H9 (cell line): ENCODE results near the gene BOLA2B. TPM values are rescaled to one million over a fixed set of nuclear protein-coding genes. Genes with fewer than 3 reads are reported as not detected.

Experiments
- DNase-seq: peaks from one replicate; pipeline ENCODE4 v3.0.0-alpha.2; 2017
- H2AFZ ChIP-seq: one replicate; pipeline ENCODE4 v1.6.1; 2013; ENCODE audit warnings: mild to moderate bottlenecking, low read length, control low read depth, moderate library complexity
- H2AK5ac ChIP-seq: 2 replicates; pipeline ENCODE4 v1.6.1; 2013; ENCODE audit warnings: low read length, control low read depth, mixed read lengths; ENCODE audit not compliant: insufficient read length
- H2BK120ac ChIP-seq: one replicate; pipeline ENCODE4 v1.6.1; 2013; ENCODE audit warnings: low read depth, mild to moderate bottlenecking, low read length, control low read depth, inconsistent platforms; ENCODE audit not compliant: poor library complexity, severe bottlenecking
- H2BK12ac ChIP-seq: 2 replicates; pipeline ENCODE4 v1.6.1; 2013; ENCODE audit warnings: low read length, control low read depth, mixed read lengths, low read depth; ENCODE audit not compliant: insufficient read length
- H2BK15ac ChIP-seq: 2 replicates; pipeline ENCODE4 v1.6.1; 2013; ENCODE audit warnings: low read depth, low read length, control low read depth
- H2BK20ac ChIP-seq: one replicate; pipeline ENCODE4 v1.6.1; 2013; ENCODE audit warnings: low read depth, mild to moderate bottlenecking, low read length, control low read depth, inconsistent platforms; ENCODE audit not compliant: poor library complexity, severe bottlenecking
- H2BK5ac ChIP-seq: 2 replicates; pipeline ENCODE4 v1.6.1; 2013; ENCODE audit warnings: low read length, control low read depth, mixed read lengths; ENCODE audit not compliant: insufficient read length
- H3K14ac ChIP-seq: 2 replicates; pipeline ENCODE4 v1.6.1; 2013; ENCODE audit warnings: low read length, control low read depth; ENCODE audit not compliant: insufficient read depth
- H3K18ac ChIP-seq: 2 replicates; pipeline ENCODE4 v1.6.1; 2013; ENCODE audit warnings: low read depth, mild to moderate bottlenecking, mixed read lengths, low read length, control low read depth; ENCODE audit not compliant: insufficient read length
- H3K23ac ChIP-seq: 2 replicates; pipeline ENCODE4 v1.6.1; 2013; ENCODE audit warnings: low read length, control low read depth, mixed read lengths, low read depth; ENCODE audit not compliant: insufficient read length
- H3K23me2 ChIP-seq: 2 replicates; pipeline ENCODE4 v1.6.1; 2013; ENCODE audit warnings: low read depth, mild to moderate bottlenecking, mixed read lengths, low read length, control low read depth; ENCODE audit not compliant: insufficient read length, poor library complexity, severe bottlenecking
- H3K27ac ChIP-seq: 2 replicates; pipeline ENCODE4 v1.5.1; 2013; ENCODE audit warnings: low read length, control low read depth, mixed read lengths, low read depth; ENCODE audit not compliant: insufficient read length
- H3K27me3 ChIP-seq: 2 replicates; pipeline ENCODE4 v1.6.1; 2013; ENCODE audit warnings: low read length, control low read depth, inconsistent platforms; ENCODE audit not compliant: insufficient read depth
- H3K4ac ChIP-seq: 2 replicates; pipeline ENCODE4 v1.6.1; 2013; ENCODE audit warnings: low read depth, mild to moderate bottlenecking, control low read depth, inconsistent platforms, low read length, moderate library complexity
- H3K4me1 ChIP-seq: 2 replicates; pipeline ENCODE4 v1.6.1; 2013; ENCODE audit warnings: low read length, control low read depth, inconsistent platforms; ENCODE audit not compliant: insufficient read depth
- H3K4me2 ChIP-seq: 2 replicates; pipeline ENCODE4 v1.6.1; 2013; ENCODE audit warnings: low read length, control low read depth, mixed read lengths; ENCODE audit not compliant: insufficient read length, insufficient read depth
- H3K56ac ChIP-seq: 2 replicates; pipeline ENCODE4 v1.6.1; 2013; ENCODE audit warnings: low read depth, mild to moderate bottlenecking, mixed read lengths, low read length, control low read depth; ENCODE audit not compliant: insufficient read length
- H3K79me1 ChIP-seq: 2 replicates; pipeline ENCODE4 v1.6.1; 2013; ENCODE audit warnings: low read depth, mild to moderate bottlenecking, moderate library complexity, low read length, control low read depth, inconsistent platforms; ENCODE audit not compliant: insufficient read depth, poor library complexity, severe bottlenecking
- H3K79me2 ChIP-seq: 2 replicates; pipeline ENCODE4 v1.6.1; 2013; ENCODE audit warnings: low read length, control low read depth, inconsistent platforms; ENCODE audit not compliant: insufficient read depth
- H3K9ac ChIP-seq: 2 replicates; pipeline ENCODE4 v1.6.1; 2013; ENCODE audit warnings: low read length, control low read depth, mixed read lengths; ENCODE audit not compliant: insufficient read length; ENCODE audit errors: extremely low read depth
- H3K9me3 ChIP-seq: one replicate; pipeline ENCODE4 v1.6.1; 2013; ENCODE audit warnings: low read depth, low read length, inconsistent platforms; ENCODE audit not compliant: control insufficient read depth
- H3T11ph ChIP-seq: one replicate; pipeline ENCODE4 v1.6.1; 2013; ENCODE audit warnings: mild to moderate bottlenecking, low read length, control low read depth, inconsistent platforms
- H4K20me1 ChIP-seq: one replicate; pipeline ENCODE4 v1.6.1; 2013; ENCODE audit not compliant: control insufficient read depth, insufficient read length, insufficient read depth
- H4K5ac ChIP-seq: 2 replicates; pipeline ENCODE4 v1.6.1; 2013; ENCODE audit warnings: low read depth, mild to moderate bottlenecking, mixed read lengths, low read length, control low read depth; ENCODE audit not compliant: insufficient read length
- H4K8ac ChIP-seq: replicated peaks from 2 replicates; pipeline ENCODE4 v1.6.1; 2013; ENCODE audit warnings: low read length, control low read depth, mixed read lengths, low read depth; ENCODE audit not compliant: insufficient read length
- H4K91ac ChIP-seq: 2 replicates; pipeline ENCODE4 v1.6.1; 2013; ENCODE audit warnings: low read depth, mild to moderate bottlenecking, moderate library complexity, mixed read lengths, low read length, control low read depth; ENCODE audit not compliant: insufficient read length
- H3K27ac Mint-ChIP-seq, 3 experiments: 2 replicates in 2 of 3; 3 replicates in 1 of 3; pipeline ENCODE4 v1.8.0; 2020 to 2021; ENCODE audit warnings: mixed read lengths in 3 of 3, mild to moderate bottlenecking in 1 of 3, moderate library complexity in 1 of 3
- H3K27me3 Mint-ChIP-seq: 2 replicates; pipeline ENCODE4 v1.8.0; 2021; ENCODE audit warnings: low read depth, mild to moderate bottlenecking, moderate library complexity, mixed read lengths
- H3K36me3 Mint-ChIP-seq, 3 experiments: 2 replicates in 2 of 3; 3 replicates in 1 of 3; pipeline ENCODE4 v1.8.0; 2020 to 2021; ENCODE audit warnings: low read depth in 3 of 3, mixed read lengths in 3 of 3; ENCODE audit not compliant: insufficient read depth in 1 of 3
- H3K4me1 Mint-ChIP-seq, 2 experiments: 2 replicates each; pipeline ENCODE4 v1.8.0; 2020; ENCODE audit warnings: mixed read lengths in 2 of 2
- H3K4me3 Mint-ChIP-seq, 2 experiments: 2 replicates in 1 of 2; 3 replicates in 1 of 2; pipeline ENCODE4 v1.8.0; 2020 to 2021; ENCODE audit warnings: mild to moderate bottlenecking in 2 of 2, mixed read lengths in 2 of 2, moderate library complexity in 1 of 2
- H3K9me3 Mint-ChIP-seq, 2 experiments: 2 replicates in 1 of 2; 3 replicates in 1 of 2; pipeline ENCODE4 v1.8.0; 2020; ENCODE audit warnings: mild to moderate bottlenecking in 2 of 2, mixed read lengths in 2 of 2, moderate library complexity in 1 of 2
- CTCF ChIP-seq: fragments of 200-600 bp; sonication (generic); conservative IDR thresholded peaks from 3 replicates; pipeline ENCODE4 v1.8.0; 2021; ENCODE audit warnings: antibody characterized with exemption, mild to moderate bottlenecking
- WGBS: extraction: QIAGEN DNeasy Blood & Tissue Kit; methylation state at CpG from one replicate; pipeline ENCODE4 v1.1.7; 2013; ENCODE audit warnings: missing lambda C conversion rate, low lambda C conversion rate, mixed read lengths; ENCODE audit not compliant: insufficient read length; ENCODE audit errors: extremely low coverage; 5-methylcytosine and 5-hydroxymethylcytosine counted together
- total RNA-seq: library from RNA; stranded (reverse); gene quantifications from 2 replicates; pipeline ENCODE4 v1.2.1, GENCODE V29; 2021

The BOLA2B gene
- total RNA-seq, 1 experiment from 2014 or later: 218 TPM

- no peak overlapping the region for H3K9ac ChIP-seq
- no peak overlapping the region for H2AK5ac ChIP-seq
- no peaks in the 10 kb centered on the region for H3K79me1 ChIP-seq
- H4K5ac ChIP-seq: no peak overlapping the region
- H3K4me1 Mint-ChIP-seq: no peaks in the 10 kb centered on the region
- H3K4ac ChIP-seq: no peak overlapping the region
- no peak overlapping the region for H3K14ac ChIP-seq
- H3K27ac ChIP-seq: no peak overlapping the region
- H3K27me3 ChIP-seq: no peaks in the 10 kb centered on the region
- H3K4me3 Mint-ChIP-seq: no peak overlapping the region
- DNase-seq: no peak
- no peaks in the 10 kb centered on the region for H3K9me3 ChIP-seq
- no peak overlapping the region for H3K4me2 ChIP-seq
- H4K8ac ChIP-seq: no peak overlapping the region
- H2BK5ac ChIP-seq: no peak overlapping the region
- no peaks in the 10 kb centered on the region for H3K23me2 ChIP-seq
- peaks cover 15% of the 10 kb centered on the region for H3K27me3 Mint-ChIP-seq
- no peak overlapping the region for H3K56ac ChIP-seq
- H2BK20ac ChIP-seq: no peak overlapping the region
- no peak overlapping the region for H3K27ac Mint-ChIP-seq
- no peak overlapping the region for H3K18ac ChIP-seq
- TF ChIP-seq CTCF: no peak
- H3K79me2 ChIP-seq: no peaks in the 10 kb centered on the region
- H3K23ac ChIP-seq: no peak overlapping the region
- H2BK15ac ChIP-seq: no peak overlapping the region
- H2AFZ ChIP-seq: no peak overlapping the region
- WGBS: no CpG with 5 or more reads among the region's 5 CpGs
- H3T11ph ChIP-seq: no peak overlapping the region
- H3K4me1 ChIP-seq: no peaks in the 10 kb centered on the region
- no peak overlapping the region for H4K91ac ChIP-seq
- no peak overlapping the region for H2BK12ac ChIP-seq
- H2BK120ac ChIP-seq: no peak overlapping the region
- H4K20me1 ChIP-seq: no peaks in the 10 kb centered on the region
- peaks cover 0 to 2% (median 0%) of the 10 kb centered on the region in 3 experiments; a peak in 1 of 7 replicates for H3K36me3 Mint-ChIP-seq
- peaks cover 7% of the 10 kb centered on the region in 2 experiments for H3K9me3 Mint-ChIP-seq
Observed at GRCh38 chr16:30155188-30155587, 38.3 kb downstream of the BOLA2B start.
